Measurements from ENCODE around the gene RAB22A. TPM values are rescaled to one million over a fixed set of nuclear protein-coding genes. Genes with fewer than 3 reads are reported as not detected.

Gene RAB22A
- total RNA-seq, 1 donor from 2014 or later = 21.3 TPM

GRCh38 chr20:58325912-58326311 is 16.4 kb downstream of the RAB22A start:
- no peak overlapping the region for H3K27ac Mint-ChIP-seq (ENCODE audit: unreplicated experiment)
- H3K4me3 Mint-ChIP-seq (ENCODE audit: unreplicated experiment) = no peak overlapping the region
- H3K4me1 Mint-ChIP-seq (ENCODE audit: unreplicated experiment) = peaks cover 26% of the 10 kb centered on the region
- H3K27me3 Mint-ChIP-seq (ENCODE audit: unreplicated experiment) = no peaks in the 10 kb centered on the region
- TF ChIP-seq, protein P1, sequence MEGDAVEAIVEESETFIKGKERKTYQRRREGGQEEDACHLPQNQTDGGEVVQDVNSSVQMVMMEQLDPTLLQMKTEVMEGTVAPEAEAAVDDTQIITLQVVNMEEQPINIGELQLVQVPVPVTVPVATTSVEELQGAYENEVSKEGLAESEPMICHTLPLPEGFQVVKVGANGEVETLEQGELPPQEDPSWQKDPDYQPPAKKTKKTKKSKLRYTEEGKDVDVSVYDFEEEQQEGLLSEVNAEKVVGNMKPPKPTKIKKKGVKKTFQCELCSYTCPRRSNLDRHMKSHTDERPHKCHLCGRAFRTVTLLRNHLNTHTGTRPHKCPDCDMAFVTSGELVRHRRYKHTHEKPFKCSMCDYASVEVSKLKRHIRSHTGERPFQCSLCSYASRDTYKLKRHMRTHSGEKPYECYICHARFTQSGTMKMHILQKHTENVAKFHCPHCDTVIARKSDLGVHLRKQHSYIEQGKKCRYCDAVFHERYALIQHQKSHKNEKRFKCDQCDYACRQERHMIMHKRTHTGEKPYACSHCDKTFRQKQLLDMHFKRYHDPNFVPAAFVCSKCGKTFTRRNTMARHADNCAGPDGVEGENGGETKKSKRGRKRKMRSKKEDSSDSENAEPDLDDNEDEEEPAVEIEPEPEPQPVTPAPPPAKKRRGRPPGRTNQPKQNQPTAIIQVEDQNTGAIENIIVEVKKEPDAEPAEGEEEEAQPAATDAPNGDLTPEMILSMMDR (IDR thresholded peaks at IDR 0.05) = no peak
- DNase-seq (ENCODE audit: extremely low spot score, unreplicated experiment) = no peak
- no peaks in the 10 kb centered on the region for H3K9me3 Mint-ChIP-seq (ENCODE audit: unreplicated experiment)
- H3K36me3 Mint-ChIP-seq (ENCODE audit: unreplicated experiment) = peaks cover 7% of the 10 kb centered on the region

DNA sequence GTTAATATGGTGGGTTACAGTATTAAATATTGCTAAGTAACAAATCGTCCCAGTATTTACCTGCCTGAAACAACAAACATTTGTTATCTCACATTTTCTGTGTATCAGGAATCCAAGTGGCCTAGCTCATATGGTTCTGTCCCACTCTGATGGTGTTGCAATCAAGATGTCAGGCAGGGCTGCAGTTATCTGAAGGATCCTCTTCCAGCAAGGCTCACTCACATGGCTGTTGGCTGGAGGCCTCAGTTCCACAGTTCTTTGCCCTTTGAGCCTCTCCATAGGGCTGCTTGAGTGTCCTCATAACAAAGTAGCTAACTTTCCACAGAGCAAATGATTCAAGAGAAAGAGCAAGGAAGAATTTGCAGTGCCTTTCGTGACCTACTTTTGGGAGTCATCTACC is 17.7 kb downstream of the RAB22A start:
- H3K4me1 Mint-ChIP-seq (ENCODE audit: unreplicated experiment) = peaks cover 26% of the 10 kb centered on the region
- no peak for DNase-seq (ENCODE audit: extremely low spot score, unreplicated experiment)
- TF ChIP-seq, protein P1 (IDR thresholded peaks at IDR 0.05) = no peak
- H3K4me3 Mint-ChIP-seq (ENCODE audit: unreplicated experiment) = no peak overlapping the region
- H3K27me3 Mint-ChIP-seq (ENCODE audit: unreplicated experiment) = no peaks in the 10 kb centered on the region
- no peaks in the 10 kb centered on the region for H3K9me3 Mint-ChIP-seq (ENCODE audit: unreplicated experiment)
- H3K27ac Mint-ChIP-seq (ENCODE audit: unreplicated experiment) = no peak overlapping the region
- H3K36me3 Mint-ChIP-seq (ENCODE audit: unreplicated experiment) = peaks cover 12% of the 10 kb centered on the region

DNA sequence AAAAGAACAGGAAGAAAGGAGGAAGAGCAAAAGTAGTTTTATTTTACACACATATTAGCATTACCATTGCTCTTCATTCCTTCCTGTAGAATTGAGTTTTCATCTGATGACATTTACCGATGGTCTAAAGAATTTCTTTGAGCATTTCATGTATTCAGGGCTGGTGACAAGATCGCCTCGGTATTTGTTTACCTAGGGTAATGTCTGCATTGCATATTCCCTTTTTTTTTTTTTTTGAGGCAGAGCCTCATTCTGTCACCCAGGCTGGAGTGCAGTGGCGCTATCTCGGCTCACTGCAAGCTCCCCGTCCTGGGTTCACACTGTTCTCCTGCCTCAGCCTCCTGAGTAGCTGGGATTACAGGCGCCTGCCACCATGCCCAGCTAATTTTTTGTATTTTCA is 19.3 kb downstream of the RAB22A start:
- H3K27me3 Mint-ChIP-seq (ENCODE audit: unreplicated experiment) = no peaks in the 10 kb centered on the region
- H3K4me3 Mint-ChIP-seq (ENCODE audit: unreplicated experiment) = no peak overlapping the region
- H3K36me3 Mint-ChIP-seq (ENCODE audit: unreplicated experiment) = peaks cover 14% of the 10 kb centered on the region
- TF ChIP-seq, protein P1 (IDR thresholded peaks at IDR 0.05) = no peak
- DNase-seq (ENCODE audit: extremely low spot score, unreplicated experiment) = no peak
- H3K9me3 Mint-ChIP-seq (ENCODE audit: unreplicated experiment) = no peaks in the 10 kb centered on the region
- no peak overlapping the region for H3K27ac Mint-ChIP-seq (ENCODE audit: unreplicated experiment)
- peaks cover 22% of the 10 kb centered on the region for H3K4me1 Mint-ChIP-seq (ENCODE audit: unreplicated experiment)

- TF ChIP-seq, protein P1 (IDR thresholded peaks at IDR 0.05) = no peak
- no peak overlapping the region for H3K27ac Mint-ChIP-seq (ENCODE audit: unreplicated experiment)
- no peaks in the 10 kb centered on the region for H3K27me3 Mint-ChIP-seq (ENCODE audit: unreplicated experiment)
- H3K9me3 Mint-ChIP-seq (ENCODE audit: unreplicated experiment) = no peaks in the 10 kb centered on the region
- H3K4me1 Mint-ChIP-seq (ENCODE audit: unreplicated experiment) = peaks cover 22% of the 10 kb centered on the region
- H3K36me3 Mint-ChIP-seq (ENCODE audit: unreplicated experiment) = peaks cover 14% of the 10 kb centered on the region
- H3K4me3 Mint-ChIP-seq (ENCODE audit: unreplicated experiment) = no peak overlapping the region
- DNase-seq (ENCODE audit: extremely low spot score, unreplicated experiment) = no peak
These were observed 20.2 kb downstream of the RAB22A start for GRCh38 chr20:58329711-58330110.

- DNase-seq (ENCODE audit: extremely low spot score, unreplicated experiment) = no peak
- no peaks in the 10 kb centered on the region for H3K9me3 Mint-ChIP-seq (ENCODE audit: unreplicated experiment)
- TF ChIP-seq, protein P1 (IDR thresholded peaks at IDR 0.05) = no peak
- no peaks in the 10 kb centered on the region for H3K27me3 Mint-ChIP-seq (ENCODE audit: unreplicated experiment)
- H3K4me1 Mint-ChIP-seq (ENCODE audit: unreplicated experiment) = peaks cover 22% of the 10 kb centered on the region
- peaks cover 14% of the 10 kb centered on the region for H3K36me3 Mint-ChIP-seq (ENCODE audit: unreplicated experiment)
- no peak overlapping the region for H3K4me3 Mint-ChIP-seq (ENCODE audit: unreplicated experiment)
- no peak overlapping the region for H3K27ac Mint-ChIP-seq (ENCODE audit: unreplicated experiment)
These were observed 20.7 kb downstream of the RAB22A start for GRCh38 chr20:58330249-58330648.
